OCI-LY1 (cell line): ENCODE data around the gene DTX3L.

Experiments
- H2AFZ ChIP-seq: fragments of 200-600 bp; sonication (generic), shearing (Covaris generic); 2 replicates; pipeline ENCODE4 v1.6.0; 2014; ENCODE audit warnings: antibody characterized with exemption, mild to moderate bottlenecking, low read length
- H3F3A ChIP-seq: fragments of 200-600 bp; sonication (generic), shearing (Covaris generic); 2 replicates; pipeline ENCODE4 v1.6.0; 2014; ENCODE audit warnings: mild to moderate bottlenecking, antibody characterized with exemption, low read length, moderate library complexity; ENCODE audit not compliant: insufficient read depth
- H3K27ac ChIP-seq: fragments of 200-600 bp; sonication (generic); 2 replicates; pipeline ENCODE4 v1.5.1; 2014; ENCODE audit warnings: low read length, mixed run types, mild to moderate bottlenecking, low read depth; ENCODE audit not compliant: poor library complexity, severe bottlenecking
- H3K27me3 ChIP-seq: fragments of 200-600 bp; sonication (generic); 2 replicates; pipeline ENCODE4 v1.6.0; 2014; ENCODE audit warnings: antibody characterized with exemption, mild to moderate bottlenecking, low read length, moderate library complexity; ENCODE audit not compliant: insufficient read depth
- H3K36me3 ChIP-seq: fragments of 200-600 bp; sonication (generic); 2 replicates; pipeline ENCODE4 v1.6.1; 2014; ENCODE audit warnings: mild to moderate bottlenecking, antibody characterized with exemption, low read length, moderate library complexity, mixed read lengths; ENCODE audit not compliant: insufficient read depth
- H3K4me1 ChIP-seq: fragments of 200-600 bp; sonication (generic); 2 replicates; pipeline ENCODE4 v1.5.1; 2014; ENCODE audit warnings: mild to moderate bottlenecking, low read length, moderate library complexity; ENCODE audit not compliant: insufficient read depth, severe bottlenecking
- H3K4me2 ChIP-seq: fragments of 200-600 bp; sonication (generic), shearing (Covaris generic); 2 replicates; pipeline ENCODE4 v1.6.1; 2014; ENCODE audit warnings: low read length
- H3K4me3 ChIP-seq: fragments of 200-600 bp; sonication (generic); 2 replicates; pipeline ENCODE4 v1.5.1; 2014; ENCODE audit warnings: low read length, low read depth, mild to moderate bottlenecking, mixed read lengths; ENCODE audit not compliant: poor library complexity, severe bottlenecking
- H3K79me2 ChIP-seq: fragments of 200-600 bp; shearing (Covaris generic); 2 replicates; pipeline ENCODE4 v1.6.1; 2016; ENCODE audit warnings: mixed run types, low read length, mixed read lengths; ENCODE audit not compliant: insufficient read depth
- H3K9ac ChIP-seq: fragments of 200-600 bp; sonication (generic), shearing (Covaris generic); 2 replicates; pipeline ENCODE4 v1.6.1; 2014; ENCODE audit warnings: mild to moderate bottlenecking, low read length, mixed read lengths
- H3K9me2 ChIP-seq: fragments of 200-600 bp; sonication (generic), shearing (Covaris generic); 2 replicates; pipeline ENCODE4 v1.6.1; 2014; ENCODE audit warnings: low read depth, mild to moderate bottlenecking, low read length, mixed read lengths
- H3K9me3 ChIP-seq: fragments of 200-600 bp; shearing (Covaris generic); 2 replicates; pipeline ENCODE4 v1.6.1; 2014; ENCODE audit warnings: low read length, mixed read lengths
- H4K20me1 ChIP-seq: fragments of 200-600 bp; sonication (generic), shearing (Covaris generic); 2 replicates; pipeline ENCODE4 v1.6.0; 2016; ENCODE audit warnings: mild to moderate bottlenecking, low read length; ENCODE audit not compliant: insufficient read depth
- EZH2 ChIP-seq: fragments of 200-600 bp; sonication (generic), shearing (Covaris generic); IDR thresholded peaks from 2 replicates; pipeline ENCODE4 v1.8.0; 2017; ENCODE audit warnings: borderline replicate concordance, mixed run types, mild to moderate bottlenecking, antibody characterized with exemption, low read length, moderate library complexity, mixed read lengths
- TF ChIP-seq, protein P1 (sequence below): fragments of 200-600 bp; sonication (generic), shearing (Covaris generic); IDR thresholded peaks from 2 replicates; pipeline ENCODE4 v1.5.1; 2017; ENCODE audit warnings: mild to moderate bottlenecking, antibody characterized with exemption, low read length, moderate library complexity, mixed read lengths

DTX3L gene

DNA sequence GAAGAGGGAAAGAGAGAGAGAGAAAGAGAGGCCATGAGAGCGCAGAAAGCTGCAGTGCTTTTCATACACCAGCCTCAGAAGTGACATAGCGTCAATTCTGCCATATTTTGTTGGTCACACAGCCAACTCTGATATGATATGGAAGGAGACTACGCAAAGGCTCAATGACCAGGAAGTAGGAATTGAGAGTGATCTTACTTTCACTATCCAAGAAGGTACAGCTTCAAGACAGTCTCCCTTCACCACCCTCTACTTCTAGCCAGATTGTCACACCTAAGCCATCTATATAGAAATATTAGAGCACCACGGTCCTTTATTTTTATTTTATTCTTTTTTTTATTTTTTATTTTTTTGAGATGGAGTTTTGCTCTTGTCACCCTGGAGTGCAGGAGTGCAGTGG, 34.4 kb downstream of the DTX3L start:
- Histone ChIP-seq H3K9ac (no peak overlapping the region), H3K9me2 (no peaks in the 10 kb centered on the region), H3K36me3 (no peaks in the 10 kb centered on the region), H2AFZ (no peak overlapping the region), H3K27ac (no peak overlapping the region), H4K20me1 (no peaks in the 10 kb centered on the region), H3K27me3 (no peaks in the 10 kb centered on the region), H3F3A (no peaks in the 10 kb centered on the region), H3K4me2 (no peak overlapping the region), H3K4me1 (no peaks in the 10 kb centered on the region), H3K4me3 (no peak overlapping the region), H3K79me2 (no peaks in the 10 kb centered on the region), H3K9me3 (no peaks in the 10 kb centered on the region)
- TF ChIP-seq, protein P1, sequence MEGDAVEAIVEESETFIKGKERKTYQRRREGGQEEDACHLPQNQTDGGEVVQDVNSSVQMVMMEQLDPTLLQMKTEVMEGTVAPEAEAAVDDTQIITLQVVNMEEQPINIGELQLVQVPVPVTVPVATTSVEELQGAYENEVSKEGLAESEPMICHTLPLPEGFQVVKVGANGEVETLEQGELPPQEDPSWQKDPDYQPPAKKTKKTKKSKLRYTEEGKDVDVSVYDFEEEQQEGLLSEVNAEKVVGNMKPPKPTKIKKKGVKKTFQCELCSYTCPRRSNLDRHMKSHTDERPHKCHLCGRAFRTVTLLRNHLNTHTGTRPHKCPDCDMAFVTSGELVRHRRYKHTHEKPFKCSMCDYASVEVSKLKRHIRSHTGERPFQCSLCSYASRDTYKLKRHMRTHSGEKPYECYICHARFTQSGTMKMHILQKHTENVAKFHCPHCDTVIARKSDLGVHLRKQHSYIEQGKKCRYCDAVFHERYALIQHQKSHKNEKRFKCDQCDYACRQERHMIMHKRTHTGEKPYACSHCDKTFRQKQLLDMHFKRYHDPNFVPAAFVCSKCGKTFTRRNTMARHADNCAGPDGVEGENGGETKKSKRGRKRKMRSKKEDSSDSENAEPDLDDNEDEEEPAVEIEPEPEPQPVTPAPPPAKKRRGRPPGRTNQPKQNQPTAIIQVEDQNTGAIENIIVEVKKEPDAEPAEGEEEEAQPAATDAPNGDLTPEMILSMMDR: no peak
- TF ChIP-seq EZH2: no peak

DNA sequence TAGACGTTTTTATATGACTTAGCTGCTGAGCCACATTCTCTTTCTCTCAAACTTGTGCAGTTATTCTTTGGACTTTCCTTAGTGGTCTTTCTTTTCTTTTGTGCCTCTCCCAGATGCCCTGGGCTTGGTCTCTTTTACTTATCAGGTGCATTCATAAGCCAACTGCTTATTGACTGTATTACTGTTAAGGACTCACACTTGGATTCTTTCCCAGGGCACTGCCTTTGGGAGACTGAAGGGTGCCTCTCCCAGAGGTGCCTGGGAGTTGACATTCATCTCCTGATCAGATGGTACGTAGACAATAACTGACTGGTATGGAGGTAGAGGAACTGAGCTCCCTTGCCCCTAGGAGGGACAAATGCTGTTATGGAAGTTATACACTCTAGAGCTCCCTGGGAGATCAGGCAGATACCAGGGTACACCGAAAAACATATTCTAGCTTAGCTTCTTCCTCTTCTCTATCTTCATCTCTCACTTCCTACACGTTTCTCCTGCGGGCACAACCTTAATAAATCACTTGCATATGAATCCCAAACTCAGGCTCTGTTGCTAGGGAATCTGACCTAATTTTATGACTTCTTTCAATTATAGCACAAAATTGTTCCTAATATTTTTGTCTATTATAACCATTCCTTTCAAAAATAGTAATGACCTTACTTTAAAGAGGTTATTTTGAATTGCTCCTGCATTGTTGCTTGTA, 38.0 kb downstream of the DTX3L start:
- TF ChIP-seq, protein P1: no peak
- Histone ChIP-seq H3K27me3 (no peaks in the 10 kb centered on the region), H3F3A (no peaks in the 10 kb centered on the region), H3K27ac (no peak overlapping the region), H3K9ac (no peak overlapping the region), H4K20me1 (no peaks in the 10 kb centered on the region), H3K36me3 (no peaks in the 10 kb centered on the region), H3K9me3 (no peaks in the 10 kb centered on the region), H3K4me1 (no peaks in the 10 kb centered on the region), H2AFZ (no peak overlapping the region), H3K4me2 (no peak overlapping the region), H3K9me2 (no peaks in the 10 kb centered on the region), H3K79me2 (no peaks in the 10 kb centered on the region), H3K4me3 (no peak overlapping the region)

DNA sequence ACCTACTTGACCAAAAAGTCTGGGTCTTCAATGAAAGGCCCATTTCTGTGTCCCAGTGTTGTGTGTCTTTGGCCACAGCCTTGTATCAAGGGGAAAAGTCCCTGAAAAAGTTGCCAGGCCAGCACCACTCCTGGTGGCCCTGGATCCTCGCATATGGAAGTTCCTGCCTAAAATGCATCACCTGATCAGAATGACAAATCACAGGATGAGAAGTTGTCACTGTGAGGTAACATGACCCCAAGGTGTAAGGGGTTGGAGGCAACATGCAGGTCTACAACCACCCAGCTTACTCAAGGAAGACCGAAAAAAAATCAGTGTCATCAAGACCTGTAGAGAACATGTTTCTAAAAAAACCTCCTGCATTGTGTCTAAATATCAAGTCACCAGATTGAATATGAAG, 38.9 kb downstream of the DTX3L start:
- H3K27ac ChIP-seq: no peak overlapping the region
- no peaks in the 10 kb centered on the region for H3K9me3 ChIP-seq
- H3K4me3 ChIP-seq: no peak overlapping the region
- no peaks in the 10 kb centered on the region for H3F3A ChIP-seq
- no peaks in the 10 kb centered on the region for H3K79me2 ChIP-seq
- no peak overlapping the region for H3K9ac ChIP-seq
- TF ChIP-seq EZH2: no peak
- TF ChIP-seq, protein P1: no peak
- H3K4me1 ChIP-seq: no peaks in the 10 kb centered on the region
- H3K36me3 ChIP-seq: no peaks in the 10 kb centered on the region
- no peak overlapping the region for H2AFZ ChIP-seq
- H3K27me3 ChIP-seq: no peaks in the 10 kb centered on the region
- H3K9me2 ChIP-seq: no peaks in the 10 kb centered on the region
- H3K4me2 ChIP-seq: no peak overlapping the region
- H4K20me1 ChIP-seq: no peaks in the 10 kb centered on the region
